Mammary epithelial cell (primary cell): ENCODE measurements around the gene ARX.

Experiments
- CTCF ChIP-seq, 2 donors: IDR thresholded peaks in 1 of 2; conservative IDR thresholded peaks in 1 of 2; 2 replicates each; pipeline ENCODE4 v1.5.1; 2011 to 2012; ENCODE audit warnings: inconsistent platforms in 2 of 2, low read length in 2 of 2, mild to moderate bottlenecking in 2 of 2, control low read depth in 1 of 2, low read depth in 1 of 2; ENCODE audit not compliant: insufficient read depth in 1 of 2; ENCODE audit errors: extremely low read depth in 1 of 2
- EZH2 ChIP-seq: IDR thresholded peaks from 2 replicates; pipeline ENCODE4 v1.6.1; 2012; ENCODE audit warnings: low read length, inconsistent platforms, borderline replicate concordance

DNA sequence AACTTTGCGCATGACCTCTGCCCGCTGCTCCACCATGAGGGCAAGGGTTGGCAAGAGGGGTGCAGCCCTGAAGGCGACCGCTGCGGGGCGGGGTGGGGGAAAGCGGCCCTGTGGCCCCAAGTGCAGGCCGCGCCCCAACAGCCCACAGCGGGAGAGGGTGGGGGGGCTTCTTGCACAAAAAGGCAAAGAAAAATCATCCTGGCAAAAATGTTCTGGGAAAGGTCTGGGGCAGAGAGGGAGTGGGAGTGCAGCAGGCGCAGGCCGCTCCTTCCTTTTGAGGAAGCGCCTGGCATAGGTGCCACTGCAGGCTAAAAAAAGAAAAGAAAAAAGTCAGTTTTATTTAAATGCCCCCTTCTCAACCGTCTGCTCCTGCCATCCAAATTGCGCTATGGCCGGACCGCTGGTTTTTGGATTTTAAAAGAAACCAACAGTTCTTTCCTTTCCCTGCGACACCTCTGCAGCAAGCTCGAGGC lies 1.4 kb downstream of the ARX start:
- TF ChIP-seq CTCF (conservative IDR thresholded peaks at IDR 0.05 in 1 of 2, IDR thresholded peaks at IDR 0.05 in 1 of 2; ENCODE audit: extremely low read depth in 1 of 2, insufficient read depth in 1 of 2, low read depth in 1 of 2, low read length in 2 of 2) (no peak), EZH2 (no peak)
